K562 (cell line): ENCODE data around the gene ZNF747. TPM values are rescaled to one million over a fixed set of nuclear protein-coding genes. Genes with fewer than 3 reads are reported as not detected.

Experiments
- ERF ChIP-seq: fragments of 450-650 bp; formaldehyde crosslinking; IDR thresholded peaks from 2 replicates; pipeline ENCODE4 v1.4.0; 2020; ENCODE audit warnings: mild to moderate bottlenecking, mixed read lengths
- FOXJ3 ChIP-seq: sonication (generic); formaldehyde crosslinking; IDR thresholded peaks from 2 replicates; pipeline ENCODE4 v1.4.0; 2020; ENCODE audit warnings: mild to moderate bottlenecking, missing genetic modification reagents
- IRF9 ChIP-seq: fragments of 450-650 bp; IDR thresholded peaks from 2 replicates; pipeline ENCODE4 v1.6.1; 2016; ENCODE audit warnings: missing biosample characterization, missing genetic modification characterization
- MAX ChIP-seq: sonication (generic); formaldehyde crosslinking; IDR thresholded peaks from 2 replicates; pipeline ENCODE4 v1.9.0; 2022; ENCODE audit warnings: mild to moderate bottlenecking, missing genetic modification reagents
- MBD2 ChIP-seq: sonication (generic); IDR thresholded peaks from 2 replicates; pipeline ENCODE4 v1.6.1; 2016; ENCODE audit warnings: low read depth, borderline replicate concordance
- MXD1 ChIP-seq: fragments of 250-450 bp; sonication (Bioruptor Pico); IDR thresholded peaks from 2 replicates; pipeline ENCODE4 v1.8.0; 2021; ENCODE audit warnings: borderline replicate concordance, mild to moderate bottlenecking, moderate library complexity; ENCODE audit not compliant: poor library complexity, severe bottlenecking
- MXI1 ChIP-seq: IDR thresholded peaks from 2 replicates; pipeline ENCODE4 v1.6.1; 2011; ENCODE audit warnings: low read depth, mild to moderate bottlenecking, improper control_type of control experiment, low read length
- NR4A1 ChIP-seq, 2 experiments: fragments of 250-450 bp in 1 of 2; fragments of 450-650 bp in 1 of 2; sonication (Bioruptor Pico) in 1 of 2; IDR thresholded peaks; 2 replicates each; pipeline versions ENCODE4 v1.4.0 to v1.6.1; 2016 to 2020; ENCODE audit warnings: mild to moderate bottlenecking in 2 of 2, missing compliant biosample characterization in 1 of 2, missing genetic modification characterization in 1 of 2, moderate library complexity in 1 of 2
- OTX1 ChIP-seq: fragments of 450-650 bp; formaldehyde crosslinking; IDR thresholded peaks from 2 replicates; pipeline ENCODE4 v1.4.0; 2022; ENCODE audit warnings: mild to moderate bottlenecking
- PHF20 ChIP-seq: fragments of 450-650 bp; IDR thresholded peaks from 2 replicates; pipeline ENCODE4 v1.6.1; 2018; ENCODE audit not compliant: partially characterized antibody
- POLR2G ChIP-seq: fragments of 200-400 bp; formaldehyde crosslinking; IDR thresholded peaks from 2 replicates; pipeline ENCODE4 v1.6.1; 2017; ENCODE audit warnings: low read depth, mild to moderate bottlenecking, antibody characterized with exemption, low read length, moderate library complexity
- PRPF4 ChIP-seq: fragments of 200-400 bp; formaldehyde crosslinking; IDR thresholded peaks from one replicate; pipeline ENCODE4 v1.6.1; 2017; ENCODE audit warnings: low read length, low read depth, mild to moderate bottlenecking; ENCODE audit not compliant: insufficient read depth, poor library complexity, severe bottlenecking
- STAG1 ChIP-seq: sonication (generic); formaldehyde crosslinking; IDR thresholded peaks from 2 replicates; pipeline ENCODE4 v1.5.0; 2020; ENCODE audit warnings: missing genetic modification reagents, borderline replicate concordance
- VEZF1 ChIP-seq: fragments of 200-800 bp; sonication (Bioruptor generic); IDR thresholded peaks from 2 replicates; pipeline ENCODE4 v1.6.1; 2017; ENCODE audit warnings: missing genetic modification characterization, missing compliant biosample characterization
- ZFPM2 ChIP-seq: fragments of 250-450 bp; sonication (Bioruptor Pico); IDR thresholded peaks from 2 replicates; pipeline ENCODE4 v1.5.1; 2022; ENCODE audit warnings: mild to moderate bottlenecking
- ZNF134 ChIP-seq: fragments of 250-450 bp; sonication (Bioruptor Pico); conservative IDR thresholded peaks from 2 replicates; pipeline ENCODE4 v1.4.0; 2020
- ZNF146 ChIP-seq: IDR thresholded peaks from one replicate; pipeline ENCODE4 v1.6.1; 2018; ENCODE audit warnings: missing compliant biosample characterization; ENCODE audit not compliant: unreplicated experiment
- ZNF609 ChIP-seq: sonication (generic); formaldehyde crosslinking; IDR thresholded peaks from 2 replicates; pipeline ENCODE4 v1.8.1; 2023; ENCODE audit warnings: missing genetic modification reagents, mild to moderate bottlenecking, borderline replicate concordance
- polyA plus RNA-seq, 8 experiments: library from polyadenylated mRNA; depleted of rRNA in 4 of 8; stranded (reverse) in 5 of 8; unstranded in 3 of 8; fragments of >200 nt; fragmentation: Nextera tagmentation in 2 of 8; fragmentation: Illumina TruSeq in 1 of 8; extraction: Ambion mirVana in 2 of 8; extraction: Trizol in 1 of 8; gene quantifications; 2 replicates each; pipeline versions ENCODE4 v1.2.1 to v1.2.3, GENCODE V29; 2011 to 2014; ENCODE audit warnings: inconsistent platforms in 1 of 8, missing spikeins in 1 of 8
- total RNA-seq, 7 experiments: library from RNA; depleted of rRNA in 6 of 7; stranded (reverse); fragments of >200 nt in 6 of 7; fragmentation: Illumina TruSeq in 2 of 7; extraction: Trizol in 2 of 7; gene quantifications; 2 replicates each; pipeline versions ENCODE4 v1.2.1 to v1.2.3, GENCODE V29; 2011 to 2021; ENCODE audit warnings: low replicate concordance in 1 of 7

ZNF747 gene
- total and polyA plus RNA-seq, 9 of the 15 experiments (the other 6 are each of a cell fraction or from before 2014, with no cell fraction given): 0.14 to 3.3 (median 1.5) TPM

- TF ChIP-seq PHF20 (peak; percentile 19), MXI1 (peak; percentile 93), OTX1 (CRISPR knock-in tag) (peak; percentile 73), MBD2 (peak; percentile 37; the same call in 1 of the 2 replicates), FOXJ3 (CRISPR knock-in tag) (no peak), MAX (peak; percentile 60), ERF (CRISPR knock-in tag) (peak; percentile 82; the same call in 1 of the 2 replicates), IRF9 (tag) (no peak), NR4A1 (CRISPR knock-in tag; IDR thresholded peaks at IDR 0.05) (0 out of 2 replicates have a peak, but pooled peaks have one; percentile 20), NR4A1 (tag; IDR thresholded peaks at IDR 0.05) (0 out of 2 replicates have a peak, but pooled peaks have one; percentile 65), VEZF1 (peak; percentile 96), MXD1 (CRISPR knock-in tag) (no peak), ZNF609 (0 out of 2 replicates have a peak, but pooled peaks have one; percentile 24), ZNF146 (CRISPR knock-in tag) (peak; percentile 4), STAG1 (no peak), POLR2G (peak; percentile 90), ZFPM2 (CRISPR knock-in tag) (0 out of 2 replicates have a peak, but pooled peaks have one; percentile 64), ZNF134 (CRISPR knock-in tag) (no peak), PRPF4 (peak; percentile 46)
These were observed 7.6 kb downstream of the ZNF747 start (continued) for GRCh38 chr16:30526823-30527634.
